Ecto neural progenitor cell (in vitro differentiated cells): Measurements from ENCODE around the gene FAM124A.

Experiments used
- DNase-seq: peaks from one replicate; pipeline ENCODE4 v3.0.0-alpha.2; 2018; ENCODE audit warnings: low spot score

The FAM124A gene

GRCh38 chr13:51241720-51242119 is 19.5 kb downstream of the FAM124A start:
- no peak for DNase-seq

- no peak for DNase-seq
Observed at GRCh38 chr13:51243227-51243626, 21.0 kb downstream of the FAM124A start.

- no peak for DNase-seq
Observed at GRCh38 chr13:51243832-51244231, 21.6 kb downstream of the FAM124A start.

GRCh38 chr13:51244637-51245405 is 22.6 kb downstream of the FAM124A start:
- no peak for DNase-seq

GRCh38 chr13:51245583-51245982 is 23.4 kb downstream of the FAM124A start:
- no peak for DNase-seq

- DNase-seq: no peak
Observed at GRCh38 chr13:51246025-51246417, 23.8 kb downstream of the FAM124A start.

GRCh38 chr13:51246418-51247277 is 24.4 kb downstream of the FAM124A start:
- DNase-seq: no peak

GRCh38 chr13:51249255-51249654 is 27.1 kb downstream of the FAM124A start:
- no peak for DNase-seq

GRCh38 chr13:51249770-51250741 is 27.9 kb downstream of the FAM124A start:
- no peak for DNase-seq

- DNase-seq: no peak
Observed at GRCh38 chr13:51251480-51251879, 29.3 kb downstream of the FAM124A start.

- no peak for DNase-seq
Observed at GRCh38 chr13:51252954-51253532, 30.8 kb downstream of the FAM124A start.

GRCh38 chr13:51255556-51255955 is 33.4 kb downstream of the FAM124A start:
- DNase-seq: no peak

- no peak for DNase-seq
Observed at GRCh38 chr13:51257187-51257586, 35.0 kb downstream of the FAM124A start.

GRCh38 chr13:51258612-51259548 is 36.7 kb downstream of the FAM124A start:
- no peak for DNase-seq

- DNase-seq: no peak
Observed at GRCh38 chr13:51260154-51260553, 38.0 kb downstream of the FAM124A start.

- DNase-seq: no peak
Observed at GRCh38 chr13:51261610-51262249, 39.5 kb downstream of the FAM124A start.

- no peak for DNase-seq
Observed at GRCh38 chr13:51262501-51263211, 40.5 kb downstream of the FAM124A start.

- no peak for DNase-seq
Observed at GRCh38 chr13:51266642-51267041, 44.4 kb downstream of the FAM124A start.

GRCh38 chr13:51267622-51268021 is 45.4 kb downstream of the FAM124A start:
- no peak for DNase-seq
